ENCODE data around the gene TIMM17A. TPM values are rescaled to one million over a fixed set of nuclear protein-coding genes. Genes with fewer than 3 reads are reported as not detected.

Gene TIMM17A
- total and polyA plus RNA-seq, 2 of the 4 experiments (the other 2 are of a cell fraction): 80.4 to 87.3 TPM

GRCh38 chr1:201955009-201955728 is at the start of gene TIMM17A (continued):
- TF ChIP-seq CTCF (conservative IDR thresholded peaks at IDR 0.05; ENCODE audit: low read depth, low read length): no peak
- TF ChIP-seq RFX5 (IDR thresholded peaks at IDR 0.05; ENCODE audit: low read depth, low read length): no peak
- peak; percentile 63; the same call in 1 of the 2 replicates for TF ChIP-seq MXI1 (IDR thresholded peaks at IDR 0.05; ENCODE audit: borderline replicate concordance, low read depth, low read length)
- no peak for TF ChIP-seq CEBPB (IDR thresholded peaks at IDR 0.05; ENCODE audit: low read depth, low read length)

Measured in IMR-90 (cell line).